ENCODE measurements around the gene IGFALS.

Gene IGFALS

GRCh38 chr16:1747934-1748333, 45.6 kb downstream of the IGFALS start:
- no peak overlapping the region for H3K4me3 ChIP-seq (ENCODE audit: low read depth, low read length)
- DNase-seq (ENCODE audit: low read depth) = no peak
- TF ChIP-seq, protein P1, sequence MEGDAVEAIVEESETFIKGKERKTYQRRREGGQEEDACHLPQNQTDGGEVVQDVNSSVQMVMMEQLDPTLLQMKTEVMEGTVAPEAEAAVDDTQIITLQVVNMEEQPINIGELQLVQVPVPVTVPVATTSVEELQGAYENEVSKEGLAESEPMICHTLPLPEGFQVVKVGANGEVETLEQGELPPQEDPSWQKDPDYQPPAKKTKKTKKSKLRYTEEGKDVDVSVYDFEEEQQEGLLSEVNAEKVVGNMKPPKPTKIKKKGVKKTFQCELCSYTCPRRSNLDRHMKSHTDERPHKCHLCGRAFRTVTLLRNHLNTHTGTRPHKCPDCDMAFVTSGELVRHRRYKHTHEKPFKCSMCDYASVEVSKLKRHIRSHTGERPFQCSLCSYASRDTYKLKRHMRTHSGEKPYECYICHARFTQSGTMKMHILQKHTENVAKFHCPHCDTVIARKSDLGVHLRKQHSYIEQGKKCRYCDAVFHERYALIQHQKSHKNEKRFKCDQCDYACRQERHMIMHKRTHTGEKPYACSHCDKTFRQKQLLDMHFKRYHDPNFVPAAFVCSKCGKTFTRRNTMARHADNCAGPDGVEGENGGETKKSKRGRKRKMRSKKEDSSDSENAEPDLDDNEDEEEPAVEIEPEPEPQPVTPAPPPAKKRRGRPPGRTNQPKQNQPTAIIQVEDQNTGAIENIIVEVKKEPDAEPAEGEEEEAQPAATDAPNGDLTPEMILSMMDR (IDR thresholded peaks at IDR 0.05; ENCODE audit: insufficient read depth, low read depth, low read length, missing control alignments) = no peak

GRCh38 chr16:1746693-1747195, 46.8 kb downstream of the IGFALS start:
- TF ChIP-seq, protein P1 (IDR thresholded peaks at IDR 0.05; ENCODE audit: insufficient read depth, low read depth, low read length, missing control alignments) = no peak
- no peak for DNase-seq (ENCODE audit: low read depth)

DNA sequence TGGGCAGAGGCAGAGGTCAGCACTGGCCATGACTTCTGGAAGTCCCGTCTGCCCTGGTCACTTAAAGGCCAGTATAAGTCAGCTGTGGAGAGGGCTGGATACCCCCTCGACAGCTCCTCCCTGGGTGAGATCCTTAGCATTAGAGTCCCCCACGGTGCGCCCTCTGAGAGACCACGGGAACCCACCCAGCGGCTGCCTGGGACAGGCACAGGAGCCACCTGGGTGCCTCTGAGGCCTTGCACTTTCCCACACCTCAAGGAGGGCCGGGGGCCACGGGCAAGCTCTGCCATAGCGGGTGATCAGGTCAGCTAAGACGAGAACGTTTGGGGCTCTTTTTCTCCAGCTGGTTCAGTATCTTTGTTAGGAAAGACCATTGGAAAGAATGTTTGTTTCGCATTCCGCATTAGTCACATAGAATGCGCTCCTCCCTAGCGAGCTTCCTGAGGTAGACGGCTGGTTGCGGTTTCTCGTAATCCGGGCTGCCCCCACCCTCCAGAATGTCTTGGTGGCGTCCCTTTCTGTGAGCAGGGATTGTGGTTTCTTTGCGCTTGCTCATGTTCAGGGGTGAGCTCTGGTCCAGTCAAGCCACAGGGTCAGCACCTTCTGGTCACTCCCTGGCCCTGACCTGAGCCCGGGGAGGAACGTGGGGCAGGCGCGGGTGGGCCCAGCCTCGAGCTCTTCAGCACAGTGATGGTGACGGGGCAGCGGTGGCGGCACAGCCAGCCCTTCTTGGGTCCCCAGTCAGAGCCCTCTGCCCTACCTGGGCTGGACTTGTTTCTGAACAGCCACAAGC, 47.4 kb downstream of the IGFALS start:
- DNase-seq (ENCODE audit: low read depth) = no peak
- TF ChIP-seq, protein P1 (IDR thresholded peaks at IDR 0.05; ENCODE audit: insufficient read depth, low read depth, low read length, missing control alignments) = no peak
- no peak overlapping the region for H3K4me3 ChIP-seq (ENCODE audit: low read depth, low read length)

More at GRCh38 chr16:1746693-1747195, 46.8 kb downstream of the IGFALS start:
- H3K4me3 ChIP-seq (ENCODE audit: low read depth, low read length) = no peak overlapping the region

GRCh38 chr16:1745181-1745899, 48.2 kb downstream of the IGFALS start:
- DNase-seq (ENCODE audit: low read depth) = no peak
- H3K4me3 ChIP-seq (ENCODE audit: low read depth, low read length) = no peak overlapping the region
- TF ChIP-seq, protein P1 (IDR thresholded peaks at IDR 0.05; ENCODE audit: insufficient read depth, low read depth, low read length, missing control alignments) = no peak

- TF ChIP-seq, protein P1 (IDR thresholded peaks at IDR 0.05; ENCODE audit: insufficient read depth, low read depth, low read length, missing control alignments) = no peak
- H3K4me3 ChIP-seq (ENCODE audit: low read depth, low read length) = no peak overlapping the region
- no peak for DNase-seq (ENCODE audit: low read depth)
These were observed 49.1 kb downstream of the IGFALS start for GRCh38 chr16:1744338-1744840.

GRCh38 chr16:1743376-1744337, 49.8 kb downstream of the IGFALS start:
- no peak overlapping the region for H3K4me3 ChIP-seq (ENCODE audit: low read depth, low read length)
- DNase-seq (ENCODE audit: low read depth) = no peak
- TF ChIP-seq, protein P1 (IDR thresholded peaks at IDR 0.05; ENCODE audit: insufficient read depth, low read depth, low read length, missing control alignments) = no peak
